T1000 (cell line): ENCODE results near the gene APRT.
"Not testable (repeated sequence)": the region's sequence is repeated elsewhere in the genome, so short reads cannot be mapped to it uniquely, and the experiment has no call there.

Experiments
- DNase-seq: peaks from one replicate; lab custom pipeline; 2025; ENCODE audit warnings: mixed read lengths; lab: John Stamatoyannopoulos, UW

The APRT gene

DNA sequence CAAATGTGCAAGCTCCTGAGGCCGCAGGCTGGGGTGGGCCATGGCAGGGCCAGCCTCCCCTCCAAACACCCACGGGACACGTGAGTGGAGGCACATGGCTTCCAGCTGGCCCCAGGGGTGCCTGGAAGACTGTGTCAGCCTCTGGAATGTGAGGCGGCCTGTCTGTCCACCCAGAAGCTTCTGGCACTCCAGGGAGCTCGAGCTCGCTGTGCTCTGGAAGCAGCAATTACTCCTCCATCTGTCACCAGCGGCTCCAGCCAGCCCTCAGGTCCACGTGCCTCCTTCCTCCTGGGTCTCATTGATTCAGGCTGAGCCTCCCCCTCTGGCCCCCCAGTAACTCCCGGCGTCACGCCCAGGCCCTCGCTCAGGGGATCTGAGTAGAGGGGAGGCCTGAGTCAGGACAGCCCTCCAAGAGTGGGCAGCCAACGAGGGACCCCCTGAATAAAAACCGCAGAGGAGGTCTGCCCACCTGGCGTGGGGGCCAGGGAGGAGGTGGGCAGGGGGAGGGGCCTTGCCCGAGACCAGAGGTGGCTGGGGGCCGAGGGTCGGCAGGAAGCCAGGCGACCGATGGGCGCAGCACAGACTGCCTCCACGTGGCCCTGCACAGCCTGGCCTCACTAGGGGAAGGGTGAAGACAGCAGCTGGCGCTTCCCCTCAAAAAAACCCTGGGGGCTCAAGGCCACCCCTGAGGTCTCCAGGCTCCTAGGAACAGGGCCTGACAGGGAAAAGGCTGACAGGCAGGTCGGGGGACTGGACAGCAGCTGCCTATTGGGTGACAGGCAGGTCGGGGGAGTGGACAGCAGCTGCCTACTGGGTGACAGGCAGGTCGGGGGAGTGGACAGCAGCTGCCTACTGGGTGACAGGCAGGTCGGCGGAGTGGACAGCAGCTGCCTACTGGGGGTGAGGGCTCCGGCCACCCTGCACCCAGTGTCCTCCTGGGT lies 38.6 kb downstream of the APRT start:
- peak; percentile 67 for DNase-seq

DNA sequence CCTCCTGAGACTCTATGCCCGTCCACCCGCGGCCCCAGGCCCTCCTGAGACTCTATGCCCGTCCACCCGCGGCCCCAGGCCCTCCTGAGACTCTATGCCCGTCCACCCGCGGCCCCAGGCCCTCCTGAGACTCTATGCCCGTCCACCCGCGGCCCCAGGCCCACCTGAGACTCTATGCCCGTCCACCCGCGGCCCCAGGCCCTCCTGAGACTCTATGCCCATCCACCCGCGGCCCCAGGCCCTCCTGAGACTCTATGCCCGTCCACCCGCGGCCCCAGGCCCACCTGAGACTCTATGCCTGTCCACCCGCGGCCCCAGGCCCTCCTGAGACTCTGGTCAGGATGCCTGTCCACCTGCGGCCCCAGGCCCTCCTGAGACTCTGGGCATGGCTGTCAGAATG lies 39.9 kb downstream of the APRT start:
- DNase-seq, result not testable (repeated sequence)

DNA sequence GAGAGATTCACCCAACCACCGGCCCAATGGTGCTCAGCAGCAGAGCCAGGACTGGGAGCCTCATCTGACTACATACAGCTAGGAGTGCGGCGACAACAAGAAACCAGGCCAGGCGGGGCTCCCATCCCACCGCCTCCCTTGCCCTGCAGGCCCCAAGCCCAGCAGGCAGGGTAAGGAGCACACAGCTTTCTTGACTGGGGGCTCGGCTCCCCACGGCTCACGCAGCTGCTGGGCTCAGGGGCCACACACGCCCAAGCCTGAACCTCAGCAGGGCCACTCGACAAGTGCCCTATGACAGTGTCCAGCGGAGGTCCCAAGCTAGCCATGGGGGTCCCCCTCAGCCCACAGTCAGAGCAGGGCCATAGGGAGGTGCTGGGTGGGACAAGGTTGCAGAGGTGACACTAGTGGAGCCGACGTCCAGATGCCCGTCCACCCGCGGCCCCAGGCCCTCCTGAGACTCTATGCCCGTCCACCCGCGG lies 40.4 kb downstream of the APRT start:
- no peak for DNase-seq

DNA sequence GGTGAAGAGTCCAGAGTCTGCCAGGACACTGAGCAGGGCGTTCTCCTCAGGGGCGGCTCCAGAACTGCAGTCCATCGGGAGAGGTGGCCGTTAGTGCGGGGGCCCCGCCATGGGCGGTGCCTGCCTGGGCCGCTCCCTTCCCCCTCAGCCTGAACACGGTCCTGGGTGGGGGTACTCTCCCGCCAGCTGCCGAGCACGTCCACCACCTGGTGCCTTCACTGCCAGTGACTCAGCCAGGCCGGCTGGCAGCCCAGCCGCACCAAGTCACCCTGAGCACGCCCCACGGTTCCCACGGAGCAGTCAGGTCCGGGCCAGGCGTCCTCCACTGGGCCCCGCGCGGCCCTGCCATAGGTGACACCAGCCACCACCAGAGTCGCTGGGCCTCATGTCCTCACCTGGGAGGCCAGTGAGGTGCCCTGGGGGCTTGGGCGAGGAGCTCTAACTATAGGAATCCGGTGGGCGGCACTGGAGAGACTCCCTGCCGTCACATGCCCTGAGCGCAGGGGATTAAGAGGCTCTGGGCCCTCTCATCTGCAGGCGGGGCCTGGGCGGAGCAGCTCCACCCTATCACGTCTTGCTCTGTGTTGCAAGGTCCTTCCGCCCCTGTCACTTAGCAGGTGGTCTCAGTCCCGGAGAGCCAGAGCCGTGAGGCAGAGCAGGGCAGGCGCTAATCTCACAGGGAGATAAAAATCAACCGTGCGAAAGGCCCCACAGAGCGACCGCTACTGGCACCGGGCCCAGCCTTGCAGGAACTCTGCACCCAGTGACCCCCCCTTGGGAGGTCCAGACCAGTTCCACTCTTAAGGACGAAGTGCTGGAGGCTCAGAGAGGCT lies 41.1 kb downstream of the APRT start:
- DNase-seq, result peak; percentile 60

DNA sequence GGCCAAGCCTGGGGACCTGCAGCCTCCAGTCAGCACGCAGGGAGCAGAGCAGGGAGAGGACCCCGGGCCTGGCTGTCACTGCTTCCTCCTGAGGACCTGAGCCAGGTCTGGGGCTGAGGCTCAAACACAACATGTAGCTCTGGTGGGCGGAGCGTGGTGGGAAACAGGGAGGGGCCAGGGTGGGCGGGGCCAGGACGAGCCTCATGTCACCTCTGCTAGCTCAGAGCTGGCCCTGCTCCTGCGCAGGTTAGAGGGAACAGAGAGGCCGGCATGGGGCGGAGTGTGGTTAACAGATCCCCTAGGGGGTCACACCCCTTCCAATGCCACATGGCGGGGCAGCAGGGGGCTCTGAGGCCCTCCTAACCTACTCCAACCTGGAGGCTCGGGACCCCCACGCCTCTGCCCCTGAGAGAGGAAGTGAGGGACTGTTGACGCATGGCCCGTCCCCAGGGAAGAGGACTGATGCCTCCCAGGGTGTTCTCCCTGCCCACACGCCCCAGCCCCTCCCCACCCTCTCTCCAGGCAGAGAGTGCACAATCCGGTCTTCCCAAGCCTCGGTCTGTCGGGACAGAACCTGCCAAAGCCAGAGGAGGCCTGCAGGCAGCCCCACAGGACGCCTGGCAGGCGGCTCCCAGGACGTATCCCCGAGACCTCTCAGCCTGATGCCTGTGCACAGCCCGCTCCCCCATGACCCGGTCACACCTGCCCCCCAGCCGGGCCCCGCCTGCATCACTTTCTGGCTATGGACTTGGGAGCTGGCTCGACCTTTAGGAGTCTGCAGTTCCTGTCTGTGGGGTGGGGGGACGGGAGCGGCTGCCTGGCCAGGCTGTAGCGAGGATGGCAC lies 41.9 kb downstream of the APRT start:
- no peak for DNase-seq

DNA sequence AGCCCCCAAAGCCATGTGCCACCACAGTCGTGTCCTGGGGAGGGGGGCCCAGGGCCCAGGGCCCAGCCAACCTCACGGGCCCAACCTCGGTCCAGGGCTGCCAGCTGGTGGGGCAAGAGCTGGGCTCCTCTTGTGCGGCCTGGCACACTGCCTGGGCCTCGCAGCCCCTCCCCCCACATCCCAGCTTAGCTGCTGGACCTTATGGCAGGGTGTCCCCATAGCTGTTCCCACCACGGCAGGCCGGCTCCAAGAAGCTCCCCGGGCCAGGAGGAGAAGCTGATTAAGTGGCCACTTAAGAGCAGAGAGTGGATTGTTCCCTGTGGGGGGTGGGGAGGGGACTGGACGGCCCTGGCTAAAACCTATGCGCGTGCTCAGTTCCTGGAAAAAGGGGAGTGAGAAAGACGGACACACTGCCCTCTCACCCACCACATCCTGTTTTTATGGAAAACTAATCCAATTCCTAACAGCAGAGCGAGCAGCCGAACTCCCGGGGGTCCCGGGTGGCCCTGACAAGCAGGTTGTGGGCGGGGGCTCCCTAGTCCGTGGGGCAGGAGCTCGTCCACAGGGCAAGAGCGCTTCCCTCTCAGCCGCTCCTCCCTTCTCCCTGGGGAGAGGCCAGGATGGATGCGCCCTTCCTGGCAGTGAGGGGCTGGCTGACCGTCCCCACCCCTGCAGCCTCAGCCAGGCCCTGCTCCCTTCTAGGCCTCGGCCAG lies 43.5 kb downstream of the APRT start:
- DNase-seq, result no peak

DNA sequence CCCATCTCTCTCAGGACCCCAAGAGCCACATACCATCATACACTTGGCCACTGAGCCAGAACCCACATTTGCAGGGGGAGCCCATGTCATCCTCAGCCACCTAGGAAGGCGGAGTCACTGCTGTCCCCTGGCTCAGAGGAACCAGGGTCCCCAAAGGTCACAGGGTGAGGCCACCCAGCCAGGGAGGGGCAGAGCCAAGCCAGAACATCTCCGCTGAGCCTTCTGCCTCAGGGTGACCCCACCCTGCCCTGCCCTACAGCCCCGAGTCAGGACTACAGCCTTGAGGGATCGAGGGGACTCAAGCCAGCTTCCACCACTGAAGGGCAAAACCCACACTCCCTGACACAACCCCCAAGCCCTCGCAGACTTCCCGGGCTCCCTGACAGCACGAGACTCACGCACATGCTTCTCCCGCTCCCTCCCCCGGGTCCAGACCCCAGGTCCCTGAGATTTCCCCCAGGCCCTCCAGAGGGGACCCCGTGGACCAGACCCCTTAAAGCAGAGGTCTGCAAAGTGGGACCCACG lies 44.1 kb downstream of the APRT start:
- DNase-seq, result no peak

DNA sequence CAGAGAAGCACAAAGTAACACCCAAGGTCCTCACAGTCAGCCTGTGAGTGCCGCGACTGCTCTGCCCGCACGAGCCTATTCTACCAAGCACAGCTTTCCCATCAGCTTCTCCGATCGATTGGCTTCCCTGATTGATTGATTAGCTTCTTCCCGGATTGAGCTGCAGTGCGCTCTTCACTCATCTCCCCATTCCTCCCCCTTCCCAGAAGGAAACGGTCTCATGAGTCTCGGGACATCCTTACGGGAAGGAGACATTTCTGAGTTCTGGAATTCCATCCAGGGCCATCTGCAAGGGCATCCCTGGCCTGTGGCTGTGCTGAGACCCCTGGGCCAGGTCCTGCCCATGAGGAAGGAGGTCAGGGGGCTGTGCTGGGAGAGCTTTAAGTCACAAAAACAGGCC lies 44.8 kb downstream of the APRT start:
- no peak for DNase-seq

DNA sequence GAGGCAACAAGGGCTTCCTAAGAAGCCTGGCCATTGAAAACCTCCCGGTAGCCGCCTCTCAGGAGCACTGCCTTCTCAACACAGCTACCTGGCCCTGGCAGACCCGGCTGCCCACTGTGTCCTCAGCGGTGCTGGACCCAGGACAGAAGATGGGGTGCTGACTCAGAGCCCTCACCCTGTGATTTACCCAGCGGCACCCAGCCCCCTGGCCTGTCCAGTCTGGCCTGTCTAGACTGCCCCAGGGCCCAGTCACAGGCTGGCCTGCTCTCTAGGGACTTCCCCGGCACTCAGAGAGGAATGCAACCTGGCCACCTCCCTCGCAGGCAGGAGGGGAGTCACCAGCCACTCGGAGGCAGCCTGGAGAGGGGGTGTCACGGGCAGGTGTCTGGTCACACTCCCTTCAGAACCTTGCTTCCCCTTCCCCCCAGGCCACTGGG lies 46.8 kb downstream of the APRT start:
- DNase-seq, result no peak

DNA sequence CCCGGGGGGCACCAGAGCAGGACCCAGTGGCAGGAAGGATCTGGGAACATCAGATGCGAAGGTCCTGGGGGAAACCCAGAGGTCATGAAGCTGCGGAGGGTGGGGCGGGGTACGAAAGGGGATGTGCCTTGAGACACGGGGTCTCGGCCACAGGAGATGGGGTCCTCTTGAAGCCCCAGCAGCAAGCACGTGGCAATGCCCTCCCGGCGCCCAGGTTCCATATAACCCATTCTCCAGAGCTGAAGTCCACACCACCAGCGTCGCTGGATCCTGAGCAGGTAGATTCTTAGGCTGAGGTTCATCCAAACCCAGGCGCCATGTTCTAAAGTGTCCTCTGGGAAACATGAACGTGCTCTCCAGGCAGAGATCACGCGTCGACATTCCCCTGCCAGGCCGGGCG lies 47.6 kb downstream of the APRT start:
- DNase-seq, result no peak

DNA sequence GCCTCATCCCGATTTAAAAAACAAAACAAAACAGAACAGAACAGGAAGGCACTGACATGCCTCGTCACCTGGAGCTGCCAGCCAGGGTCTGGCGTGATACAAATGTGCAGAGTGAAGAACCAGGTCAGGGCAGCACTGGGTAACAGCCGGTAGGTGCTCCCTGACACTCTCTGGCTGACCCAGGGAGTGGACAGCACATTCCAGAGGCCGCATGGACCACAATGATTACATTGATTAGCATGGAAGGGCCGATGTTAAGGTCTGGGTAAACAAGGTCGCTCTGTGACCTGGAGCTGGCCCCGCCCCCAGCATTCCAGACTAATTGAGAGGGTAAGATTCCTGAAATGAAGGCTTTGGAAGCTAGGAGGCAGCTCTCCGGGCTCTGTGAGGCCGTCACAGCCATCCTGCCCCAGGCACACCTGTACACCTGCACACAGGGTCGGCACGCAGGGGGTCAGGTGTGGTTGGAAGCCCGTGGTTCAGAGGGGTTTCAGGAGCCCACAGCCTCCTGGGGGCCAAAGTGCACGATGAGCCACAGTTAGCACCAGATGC lies 48.1 kb downstream of the APRT start:
- no peak for DNase-seq

DNA sequence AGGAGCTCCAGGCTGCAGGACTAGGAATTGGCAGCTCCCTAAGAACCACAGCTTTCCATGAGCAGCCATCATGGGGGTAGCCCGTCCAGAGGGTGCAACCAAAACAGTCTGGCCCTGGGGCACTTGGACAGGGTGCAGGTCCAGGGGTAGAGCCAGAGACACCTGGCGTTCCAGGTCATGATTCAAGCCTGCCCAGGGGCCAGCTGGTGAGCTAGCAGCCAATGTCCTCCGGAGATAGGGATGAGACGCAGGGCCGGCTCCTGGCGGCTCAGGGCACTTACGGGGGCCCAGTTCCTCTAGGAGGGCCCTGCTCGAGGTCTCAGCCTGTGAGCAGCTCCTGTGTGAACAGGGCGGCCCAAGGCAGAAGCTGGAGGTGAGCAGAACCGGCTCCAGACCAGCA lies 48.8 kb downstream of the APRT start:
- no peak for DNase-seq

DNA sequence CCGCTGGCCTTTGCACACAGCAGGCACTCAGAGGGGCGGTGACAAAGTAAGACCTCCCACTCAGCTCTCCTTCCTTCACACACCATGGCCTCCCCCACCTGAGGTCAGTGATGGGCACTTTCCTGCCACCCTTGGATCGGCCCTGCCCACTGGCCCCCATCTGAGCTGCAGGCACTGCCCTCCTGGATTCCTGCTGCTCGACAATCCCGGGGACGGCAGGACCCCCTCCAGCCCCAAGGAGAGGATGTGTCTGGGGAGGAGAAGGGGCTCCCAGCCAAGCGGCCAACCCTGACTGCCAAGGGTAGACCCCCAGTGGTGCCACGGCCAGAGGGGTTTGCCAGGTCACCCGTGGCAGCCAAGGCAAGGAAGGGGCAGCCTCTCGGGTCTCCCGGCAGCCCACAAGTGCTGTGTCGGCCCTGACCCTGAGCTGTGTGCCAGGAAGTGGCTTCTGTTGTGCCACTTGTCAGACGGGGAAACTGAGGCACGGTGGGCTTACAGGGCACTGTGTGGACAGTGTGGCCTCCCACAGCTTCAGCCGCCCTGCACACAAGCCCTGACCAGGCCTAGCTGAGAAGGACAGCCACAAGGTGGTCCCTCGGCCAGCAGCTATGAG lies 49.4 kb downstream of the APRT start:
- DNase-seq, result no peak

DNA sequence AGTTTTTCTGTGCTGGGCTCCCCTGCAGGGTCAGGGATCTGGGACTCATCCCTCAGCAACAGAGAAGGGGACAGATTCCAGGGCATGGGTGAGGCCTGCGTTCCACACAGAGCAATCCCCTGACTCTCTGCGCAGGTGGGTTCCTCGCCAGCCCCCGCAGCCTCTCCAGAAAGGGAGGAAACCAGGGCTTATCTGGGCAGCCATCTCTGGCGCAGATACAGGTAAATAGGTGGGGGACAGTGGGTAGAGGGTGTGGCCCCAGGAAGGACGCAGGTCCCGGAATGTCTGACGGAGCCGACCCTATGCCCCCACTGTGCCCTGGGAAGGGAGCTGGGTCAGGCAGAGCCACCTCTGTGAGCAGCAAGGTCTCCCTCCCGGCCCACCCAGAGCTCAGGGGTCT lies 49.9 kb downstream of the APRT start:
- no peak for DNase-seq

DNA sequence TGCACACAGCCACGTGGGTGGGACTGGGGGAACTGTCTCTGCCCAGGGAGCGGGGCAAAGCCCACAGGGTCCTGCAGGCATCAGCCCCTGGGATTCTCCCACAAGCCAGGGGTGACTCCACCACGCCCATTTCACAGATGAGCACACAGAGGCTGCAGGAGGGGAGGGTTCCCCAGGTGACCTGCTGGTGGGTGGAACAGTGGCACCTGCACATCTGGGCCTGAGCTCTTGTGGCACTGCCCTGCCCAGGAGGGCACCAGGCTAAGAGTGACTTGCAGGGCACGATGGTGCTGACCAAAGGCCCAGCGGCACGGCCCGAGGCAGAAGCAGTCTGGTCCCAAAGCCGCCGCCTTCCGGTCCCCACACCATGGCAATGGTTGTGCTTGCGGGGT lies 50.6 kb downstream of the APRT start:
- DNase-seq, result no peak

DNA sequence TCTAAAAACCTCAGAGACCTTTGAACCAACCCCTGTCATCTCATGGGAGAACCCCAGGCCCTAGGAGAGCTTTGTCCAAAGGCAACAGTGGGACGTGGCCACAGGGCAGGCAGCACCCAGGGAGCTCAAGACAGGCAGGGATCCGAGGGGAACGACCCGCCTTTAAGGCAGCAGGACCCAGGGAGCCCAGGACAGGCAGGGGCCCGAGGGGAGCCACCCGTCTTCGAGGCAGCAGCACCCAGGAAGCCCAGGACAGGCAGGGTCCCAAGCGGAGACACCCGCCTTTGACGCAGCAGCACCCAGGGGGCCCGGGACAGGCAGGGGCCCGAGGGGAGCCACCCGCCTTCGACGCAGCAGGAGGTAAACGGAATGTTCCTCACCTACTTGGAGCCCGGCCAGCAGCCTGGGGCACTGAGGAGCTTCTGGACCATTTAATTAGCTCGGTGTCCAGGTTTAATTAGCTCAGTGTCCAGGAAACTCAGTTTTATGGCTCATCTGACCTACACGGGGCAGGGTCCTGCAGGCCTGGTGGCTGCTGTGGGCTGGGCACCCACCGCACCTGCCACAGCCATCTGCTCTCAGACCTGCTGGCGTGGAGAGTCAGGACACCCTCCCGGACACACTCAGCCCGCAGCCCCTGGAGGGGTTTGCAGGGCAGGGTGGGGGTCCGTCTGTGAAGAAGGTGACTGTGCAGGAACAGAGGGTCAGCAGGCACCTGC lies 51.1 kb downstream of the APRT start:
- DNase-seq, result no peak

DNA sequence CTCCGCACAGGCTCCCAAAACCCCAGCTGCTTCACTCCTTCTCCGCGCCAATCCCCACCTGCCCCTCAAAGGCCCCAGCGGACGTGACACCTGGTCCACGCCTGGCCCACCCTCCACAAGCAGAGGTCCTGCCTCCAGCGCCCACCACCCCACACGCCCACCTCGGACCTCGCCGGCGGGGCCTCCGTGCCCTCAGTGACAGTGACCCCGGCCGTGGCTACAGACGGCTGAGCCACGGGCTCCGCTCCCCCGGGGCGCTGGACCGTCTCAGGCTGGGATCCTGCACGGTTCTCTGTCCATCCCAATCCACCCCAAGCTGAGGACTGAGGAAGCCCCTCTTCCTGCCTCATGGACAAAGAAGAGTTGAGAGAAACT lies 51.8 kb downstream of the APRT start:
- no peak for DNase-seq
